WTC11 (cell line): Measurements from ENCODE around the gene WWP2. TPM values are rescaled to one million over a fixed set of nuclear protein-coding genes. Genes with fewer than 3 reads are reported as not detected.

Source experiments
- CREB1 ChIP-seq: sonication (generic); formaldehyde crosslinking; IDR thresholded peaks from 2 replicates; pipeline ENCODE4 v1.8.0; 2023; ENCODE audit warnings: mild to moderate bottlenecking, missing genetic modification reagents
- ESRRA ChIP-seq: sonication (generic); formaldehyde crosslinking; IDR thresholded peaks from 2 replicates; pipeline ENCODE4 v1.8.1; 2022; ENCODE audit warnings: mild to moderate bottlenecking, missing genetic modification reagents, borderline replicate concordance
- FOXJ3 ChIP-seq: sonication (generic); formaldehyde crosslinking; IDR thresholded peaks from 2 replicates; pipeline ENCODE4 v1.9.0; 2021; ENCODE audit warnings: missing genetic modification reagents, mild to moderate bottlenecking, borderline replicate concordance
- FOXK1 ChIP-seq: sonication (generic); formaldehyde crosslinking; IDR thresholded peaks from 2 replicates; pipeline ENCODE4 v1.8.0; 2022; ENCODE audit warnings: mild to moderate bottlenecking, moderate library complexity, missing genetic modification reagents
- GABPB1 ChIP-seq: sonication (generic); formaldehyde crosslinking; IDR thresholded peaks from 2 replicates; pipeline ENCODE4 v1.8.1; 2023; ENCODE audit warnings: mild to moderate bottlenecking, missing genetic modification reagents
- JAZF1 ChIP-seq: fragments of 250-450 bp; sonication (Bioruptor Pico); IDR thresholded peaks from 2 replicates; pipeline ENCODE4 v1.9.0; 2021; ENCODE audit warnings: moderate library complexity, mild to moderate bottlenecking, inconsistent platforms
- MYBL2 ChIP-seq: sonication (generic); formaldehyde crosslinking; IDR thresholded peaks from 2 replicates; pipeline ENCODE4 v1.8.1; 2023; ENCODE audit warnings: mild to moderate bottlenecking, moderate library complexity, missing genetic modification reagents
- NFYB ChIP-seq: sonication (generic); formaldehyde crosslinking; conservative IDR thresholded peaks from 2 replicates; pipeline ENCODE4 v1.8.0; 2022; ENCODE audit warnings: low read depth, missing genetic modification reagents
- TEAD4 ChIP-seq: sonication (generic); formaldehyde crosslinking; IDR thresholded peaks from 2 replicates; pipeline ENCODE4 v1.8.0; 2022; ENCODE audit warnings: mild to moderate bottlenecking, missing genetic modification reagents
- ZNF219 ChIP-seq: sonication (generic); formaldehyde crosslinking; IDR thresholded peaks from 2 replicates; pipeline ENCODE4 v1.8.0; 2023; ENCODE audit warnings: missing genetic modification reagents, mild to moderate bottlenecking, borderline replicate concordance
- ZNF263 ChIP-seq: sonication (generic); formaldehyde crosslinking; IDR thresholded peaks from 2 replicates; pipeline ENCODE4 v1.8.1; 2022; ENCODE audit warnings: low read depth, mild to moderate bottlenecking, moderate library complexity, missing genetic modification reagents
- ZNF416 ChIP-seq: fragments of 250-450 bp; sonication (Bioruptor Pico); IDR thresholded peaks from 2 replicates; pipeline ENCODE4 v1.9.0; 2021; ENCODE audit warnings: mild to moderate bottlenecking, inconsistent platforms
- total RNA-seq: library from RNA; stranded (reverse); gene quantifications from 3 replicates; pipeline ENCODE4 v1.2.3, GENCODE V29; 2021
- TF ChIP-seq, protein P1 (sequence below): sonication (generic); formaldehyde crosslinking; IDR thresholded peaks from 2 replicates; pipeline ENCODE4 v1.8.1; 2023; ENCODE audit warnings: mild to moderate bottlenecking, moderate library complexity, missing genetic modification reagents
- TF ChIP-seq, protein P2 (sequence below): sonication (generic); formaldehyde crosslinking; IDR thresholded peaks from 2 replicates; pipeline ENCODE4 v1.8.0; 2023; ENCODE audit warnings: missing genetic modification reagents
- TF ChIP-seq, protein P3 (sequence below): sonication (generic); formaldehyde crosslinking; conservative IDR thresholded peaks from 2 replicates; pipeline ENCODE4 v1.8.1; 2022; ENCODE audit warnings: mild to moderate bottlenecking, missing genetic modification reagents
- TF ChIP-seq, protein P4 (sequence below): sonication (generic); formaldehyde crosslinking; IDR thresholded peaks from 2 replicates; pipeline ENCODE4 v1.8.0; 2023; ENCODE audit warnings: mild to moderate bottlenecking, missing genetic modification reagents
- TF ChIP-seq, protein P5 (sequence below): sonication (generic); formaldehyde crosslinking; IDR thresholded peaks from 2 replicates; pipeline ENCODE4 v1.8.0; 2022; ENCODE audit warnings: missing genetic modification reagents
- TF ChIP-seq, protein P6 (sequence below): sonication (generic); formaldehyde crosslinking; IDR thresholded peaks from 2 replicates; pipeline ENCODE4 v1.8.1; 2023; ENCODE audit warnings: mild to moderate bottlenecking, missing genetic modification reagents, moderate library complexity
- TF ChIP-seq, protein P7 (sequence below): sonication (generic); formaldehyde crosslinking; IDR thresholded peaks from 2 replicates; pipeline ENCODE4 v1.8.1; 2022; ENCODE audit warnings: low read depth, missing genetic modification reagents, borderline replicate concordance
- TF ChIP-seq, protein P8 (sequence below): sonication (generic); formaldehyde crosslinking; IDR thresholded peaks from 2 replicates; pipeline ENCODE4 v1.8.0; 2022; ENCODE audit warnings: mild to moderate bottlenecking, missing genetic modification reagents

Gene WWP2
- total RNA-seq, 1 experiment from 2014 or later: 39.1 TPM

DNA sequence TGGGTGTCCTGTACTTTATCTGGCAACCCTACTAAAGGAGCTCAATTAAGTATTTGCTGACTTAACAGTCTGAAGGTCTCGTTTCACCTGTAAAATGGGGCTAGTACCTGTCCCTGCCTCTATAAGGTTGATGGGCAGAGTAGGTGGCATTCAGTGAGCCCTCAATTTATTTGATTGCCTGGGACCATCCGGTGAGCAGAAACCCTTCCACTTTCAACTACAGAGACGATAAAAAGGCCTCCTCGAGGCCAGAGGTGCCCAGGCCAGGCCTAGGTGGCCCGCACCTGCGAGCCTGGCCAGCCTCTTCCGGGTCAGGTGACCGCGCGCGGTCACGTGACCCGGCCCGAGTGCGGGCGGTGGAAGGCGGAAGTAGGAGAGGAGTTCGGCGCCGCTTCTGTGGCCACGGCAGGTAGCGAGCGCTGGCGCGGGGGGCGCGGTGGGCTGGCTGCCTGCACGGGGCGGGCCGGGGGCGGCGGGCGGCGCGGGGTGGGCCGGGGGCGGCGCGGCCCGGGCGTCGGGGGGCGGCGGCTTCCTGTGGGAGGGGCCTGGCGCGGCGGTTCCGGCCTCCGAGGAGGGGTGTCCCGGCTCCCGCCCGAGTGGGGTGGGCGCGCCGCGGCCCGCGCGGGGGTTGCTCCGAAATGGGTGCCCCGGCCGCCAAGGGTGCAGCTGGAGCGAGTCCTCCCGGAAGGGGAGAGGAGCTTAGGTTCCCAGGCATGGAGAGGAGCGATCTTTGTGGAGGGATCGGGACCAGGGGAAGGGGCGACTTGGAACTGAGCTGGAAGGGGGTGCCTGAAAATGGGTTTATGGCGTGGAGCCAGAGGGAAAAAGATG is at the start of gene WWP2 (continued):
- TF ChIP-seq, protein P1, sequence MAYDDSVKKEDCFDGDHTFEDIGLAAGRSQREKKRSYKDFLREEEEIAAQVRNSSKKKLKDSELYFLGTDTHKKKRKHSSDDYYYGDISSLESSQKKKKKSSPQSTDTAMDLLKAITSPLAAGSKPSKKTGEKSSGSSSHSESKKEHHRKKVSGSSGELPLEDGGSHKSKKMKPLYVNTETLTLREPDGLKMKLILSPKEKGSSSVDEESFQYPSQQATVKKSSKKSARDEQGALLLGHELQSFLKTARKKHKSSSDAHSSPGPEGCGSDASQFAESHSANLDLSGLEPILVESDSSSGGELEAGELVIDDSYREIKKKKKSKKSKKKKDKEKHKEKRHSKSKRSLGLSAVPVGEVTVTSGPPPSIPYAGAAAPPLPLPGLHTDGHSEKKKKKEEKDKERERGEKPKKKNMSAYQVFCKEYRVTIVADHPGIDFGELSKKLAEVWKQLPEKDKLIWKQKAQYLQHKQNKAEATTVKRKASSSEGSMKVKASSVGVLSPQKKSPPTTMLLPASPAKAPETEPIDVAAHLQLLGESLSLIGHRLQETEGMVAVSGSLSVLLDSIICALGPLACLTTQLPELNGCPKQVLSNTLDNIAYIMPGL: peak; percentile 45; the same call in 1 of the 2 replicates
- TF ChIP-seq, protein P2, sequence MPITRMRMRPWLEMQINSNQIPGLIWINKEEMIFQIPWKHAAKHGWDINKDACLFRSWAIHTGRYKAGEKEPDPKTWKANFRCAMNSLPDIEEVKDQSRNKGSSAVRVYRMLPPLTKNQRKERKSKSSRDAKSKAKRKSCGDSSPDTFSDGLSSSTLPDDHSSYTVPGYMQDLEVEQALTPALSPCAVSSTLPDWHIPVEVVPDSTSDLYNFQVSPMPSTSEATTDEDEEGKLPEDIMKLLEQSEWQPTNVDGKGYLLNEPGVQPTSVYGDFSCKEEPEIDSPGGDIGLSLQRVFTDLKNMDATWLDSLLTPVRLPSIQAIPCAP: no peak
- TF ChIP-seq TEAD4 (CRISPR knock-in tag) (no peak), JAZF1 (CRISPR knock-in tag) (no peak), NFYB (no peak), ESRRA (peak; percentile 25; the same call in 1 of the 2 replicates), CREB1 (no peak), GABPB1 (CRISPR knock-in tag) (peak; percentile 53; the same call in 1 of the 2 replicates), ZNF219 (no peak), ZNF416 (no peak), MYBL2 (CRISPR knock-in tag) (0 out of 2 replicates have a peak, but pooled peaks have one; percentile 10), FOXK1 (CRISPR knock-in tag) (0 out of 2 replicates have a peak, but pooled peaks have one; percentile 40), ZNF263 (CRISPR knock-in tag) (no peak), FOXJ3 (CRISPR knock-in tag) (no peak)
- TF ChIP-seq, protein P3, sequence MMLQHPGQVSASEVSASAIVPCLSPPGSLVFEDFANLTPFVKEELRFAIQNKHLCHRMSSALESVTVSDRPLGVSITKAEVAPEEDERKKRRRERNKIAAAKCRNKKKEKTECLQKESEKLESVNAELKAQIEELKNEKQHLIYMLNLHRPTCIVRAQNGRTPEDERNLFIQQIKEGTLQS: no peak
- TF ChIP-seq, protein P4, sequence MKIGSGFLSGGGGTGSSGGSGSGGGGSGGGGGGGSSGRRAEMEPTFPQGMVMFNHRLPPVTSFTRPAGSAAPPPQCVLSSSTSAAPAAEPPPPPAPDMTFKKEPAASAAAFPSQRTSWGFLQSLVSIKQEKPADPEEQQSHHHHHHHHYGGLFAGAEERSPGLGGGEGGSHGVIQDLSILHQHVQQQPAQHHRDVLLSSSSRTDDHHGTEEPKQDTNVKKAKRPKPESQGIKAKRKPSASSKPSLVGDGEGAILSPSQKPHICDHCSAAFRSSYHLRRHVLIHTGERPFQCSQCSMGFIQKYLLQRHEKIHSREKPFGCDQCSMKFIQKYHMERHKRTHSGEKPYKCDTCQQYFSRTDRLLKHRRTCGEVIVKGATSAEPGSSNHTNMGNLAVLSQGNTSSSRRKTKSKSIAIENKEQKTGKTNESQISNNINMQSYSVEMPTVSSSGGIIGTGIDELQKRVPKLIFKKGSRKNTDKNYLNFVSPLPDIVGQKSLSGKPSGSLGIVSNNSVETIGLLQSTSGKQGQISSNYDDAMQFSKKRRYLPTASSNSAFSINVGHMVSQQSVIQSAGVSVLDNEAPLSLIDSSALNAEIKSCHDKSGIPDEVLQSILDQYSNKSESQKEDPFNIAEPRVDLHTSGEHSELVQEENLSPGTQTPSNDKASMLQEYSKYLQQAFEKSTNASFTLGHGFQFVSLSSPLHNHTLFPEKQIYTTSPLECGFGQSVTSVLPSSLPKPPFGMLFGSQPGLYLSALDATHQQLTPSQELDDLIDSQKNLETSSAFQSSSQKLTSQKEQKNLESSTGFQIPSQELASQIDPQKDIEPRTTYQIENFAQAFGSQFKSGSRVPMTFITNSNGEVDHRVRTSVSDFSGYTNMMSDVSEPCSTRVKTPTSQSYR (CRISPR knock-in tag): no peak
- TF ChIP-seq, protein P5, sequence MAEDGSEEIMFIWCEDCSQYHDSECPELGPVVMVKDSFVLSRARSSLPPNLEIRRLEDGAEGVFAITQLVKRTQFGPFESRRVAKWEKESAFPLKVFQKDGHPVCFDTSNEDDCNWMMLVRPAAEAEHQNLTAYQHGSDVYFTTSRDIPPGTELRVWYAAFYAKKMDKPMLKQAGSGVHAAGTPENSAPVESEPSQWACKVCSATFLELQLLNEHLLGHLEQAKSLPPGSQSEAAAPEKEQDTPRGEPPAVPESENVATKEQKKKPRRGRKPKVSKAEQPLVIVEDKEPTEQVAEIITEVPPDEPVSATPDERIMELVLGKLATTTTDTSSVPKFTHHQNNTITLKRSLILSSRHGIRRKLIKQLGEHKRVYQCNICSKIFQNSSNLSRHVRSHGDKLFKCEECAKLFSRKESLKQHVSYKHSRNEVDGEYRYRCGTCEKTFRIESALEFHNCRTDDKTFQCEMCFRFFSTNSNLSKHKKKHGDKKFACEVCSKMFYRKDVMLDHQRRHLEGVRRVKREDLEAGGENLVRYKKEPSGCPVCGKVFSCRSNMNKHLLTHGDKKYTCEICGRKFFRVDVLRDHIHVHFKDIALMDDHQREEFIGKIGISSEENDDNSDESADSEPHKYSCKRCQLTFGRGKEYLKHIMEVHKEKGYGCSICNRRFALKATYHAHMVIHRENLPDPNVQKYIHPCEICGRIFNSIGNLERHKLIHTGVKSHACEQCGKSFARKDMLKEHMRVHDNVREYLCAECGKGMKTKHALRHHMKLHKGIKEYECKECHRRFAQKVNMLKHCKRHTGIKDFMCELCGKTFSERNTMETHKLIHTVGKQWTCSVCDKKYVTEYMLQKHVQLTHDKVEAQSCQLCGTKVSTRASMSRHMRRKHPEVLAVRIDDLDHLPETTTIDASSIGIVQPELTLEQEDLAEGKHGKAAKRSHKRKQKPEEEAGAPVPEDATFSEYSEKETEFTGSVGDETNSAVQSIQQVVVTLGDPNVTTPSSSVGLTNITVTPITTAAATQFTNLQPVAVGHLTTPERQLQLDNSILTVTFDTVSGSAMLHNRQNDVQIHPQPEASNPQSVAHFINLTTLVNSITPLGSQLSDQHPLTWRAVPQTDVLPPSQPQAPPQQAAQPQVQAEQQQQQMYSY (CRISPR knock-in tag): no peak
- TF ChIP-seq, protein P6, sequence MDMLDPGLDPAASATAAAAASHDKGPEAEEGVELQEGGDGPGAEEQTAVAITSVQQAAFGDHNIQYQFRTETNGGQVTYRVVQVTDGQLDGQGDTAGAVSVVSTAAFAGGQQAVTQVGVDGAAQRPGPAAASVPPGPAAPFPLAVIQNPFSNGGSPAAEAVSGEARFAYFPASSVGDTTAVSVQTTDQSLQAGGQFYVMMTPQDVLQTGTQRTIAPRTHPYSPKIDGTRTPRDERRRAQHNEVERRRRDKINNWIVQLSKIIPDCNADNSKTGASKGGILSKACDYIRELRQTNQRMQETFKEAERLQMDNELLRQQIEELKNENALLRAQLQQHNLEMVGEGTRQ (CRISPR knock-in tag): peak; percentile 97
- TF ChIP-seq, protein P7, sequence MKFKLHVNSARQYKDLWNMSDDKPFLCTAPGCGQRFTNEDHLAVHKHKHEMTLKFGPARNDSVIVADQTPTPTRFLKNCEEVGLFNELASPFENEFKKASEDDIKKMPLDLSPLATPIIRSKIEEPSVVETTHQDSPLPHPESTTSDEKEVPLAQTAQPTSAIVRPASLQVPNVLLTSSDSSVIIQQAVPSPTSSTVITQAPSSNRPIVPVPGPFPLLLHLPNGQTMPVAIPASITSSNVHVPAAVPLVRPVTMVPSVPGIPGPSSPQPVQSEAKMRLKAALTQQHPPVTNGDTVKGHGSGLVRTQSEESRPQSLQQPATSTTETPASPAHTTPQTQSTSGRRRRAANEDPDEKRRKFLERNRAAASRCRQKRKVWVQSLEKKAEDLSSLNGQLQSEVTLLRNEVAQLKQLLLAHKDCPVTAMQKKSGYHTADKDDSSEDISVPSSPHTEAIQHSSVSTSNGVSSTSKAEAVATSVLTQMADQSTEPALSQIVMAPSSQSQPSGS (CRISPR knock-in tag): no peak
- TF ChIP-seq, protein P8, sequence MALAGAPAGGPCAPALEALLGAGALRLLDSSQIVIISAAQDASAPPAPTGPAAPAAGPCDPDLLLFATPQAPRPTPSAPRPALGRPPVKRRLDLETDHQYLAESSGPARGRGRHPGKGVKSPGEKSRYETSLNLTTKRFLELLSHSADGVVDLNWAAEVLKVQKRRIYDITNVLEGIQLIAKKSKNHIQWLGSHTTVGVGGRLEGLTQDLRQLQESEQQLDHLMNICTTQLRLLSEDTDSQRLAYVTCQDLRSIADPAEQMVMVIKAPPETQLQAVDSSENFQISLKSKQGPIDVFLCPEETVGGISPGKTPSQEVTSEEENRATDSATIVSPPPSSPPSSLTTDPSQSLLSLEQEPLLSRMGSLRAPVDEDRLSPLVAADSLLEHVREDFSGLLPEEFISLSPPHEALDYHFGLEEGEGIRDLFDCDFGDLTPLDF: no peak
